Measurements from ENCODE around the gene ZNF827. TPM values are rescaled to one million over a fixed set of nuclear protein-coding genes. Genes with fewer than 3 reads are reported as not detected.

The ZNF827 gene
- total RNA-seq, 1 experiment from 2014 or later = 6.3 TPM

- no TSS peak for BruUV-seq (replicated peaks)
- ATAC-seq = no peak
- H3K27me3 ChIP-seq (ENCODE audit: control insufficient read depth, insufficient read depth, low read length) = no peaks in the 10 kb centered on the region
- TF ChIP-seq POLR2AphosphoS5 (IDR thresholded peaks at IDR 0.05; ENCODE audit: low read depth, low read length) = no peak
- TF ChIP-seq TCF7L2 (IDR thresholded peaks at IDR 0.05; ENCODE audit: low read depth, low read length) = no peak
- no peak for TF ChIP-seq SIN3A (IDR thresholded peaks at IDR 0.05; ENCODE audit: borderline replicate concordance, insufficient read depth, low read depth, low read length)
- no peak for TF ChIP-seq REST (IDR thresholded peaks at IDR 0.05; ENCODE audit: insufficient read depth in 1 of 2, low read depth in 2 of 2, low read length in 1 of 2)
- TF ChIP-seq CTCF (IDR thresholded peaks at IDR 0.05) = no peak
- H3K4me3 ChIP-seq (ENCODE audit: low read depth in 2 of 2, low read length in 2 of 2) = no peak overlapping the region
- in situ Hi-C loops (cut with HindIII; ENCODE audit: low pct_unique_long_range_greater_than_20kb, low sequenced_read_pairs) = no loop called here
- H3K36me3 ChIP-seq (ENCODE audit: control insufficient read depth, insufficient read depth, low read length) = no peaks in the 10 kb centered on the region
- POLR2A ChIA-PET = no interaction called here
- DNase-seq (ENCODE audit: low read depth, low spot score) = no peak
- CTCF ChIA-PET = no interaction called here
- H3K9me3 ChIP-seq (ENCODE audit: control insufficient read depth, insufficient read depth, low read depth, low read length) = no peaks in the 10 kb centered on the region
- no peak overlapping the region for H3K27ac ChIP-seq (ENCODE audit: low read length)
- intact Hi-C loops (cut with micrococcal nuclease; ENCODE audit: unreplicated experiment) = no loop called here
- H3K4me1 ChIP-seq (ENCODE audit: control insufficient read depth, insufficient read depth, low read length) = no peaks in the 10 kb centered on the region
Measured at GRCh38 chr4:145840801-145841200, 97.8 kb downstream of the ZNF827 start.

GRCh38 chr4:145840162-145840768 lies 98.4 kb downstream of the ZNF827 start:
- Histone ChIP-seq H3K4me1 (ENCODE audit: control insufficient read depth, insufficient read depth, low read length) (no peaks in the 10 kb centered on the region), H3K27me3 (ENCODE audit: control insufficient read depth, insufficient read depth, low read length) (no peaks in the 10 kb centered on the region), H3K36me3 (ENCODE audit: control insufficient read depth, insufficient read depth, low read length) (no peaks in the 10 kb centered on the region), H3K27ac (ENCODE audit: low read length) (no peak overlapping the region), H3K4me3 (ENCODE audit: low read depth in 2 of 2, low read length in 2 of 2) (no peak overlapping the region), H3K9me3 (ENCODE audit: control insufficient read depth, insufficient read depth, low read depth, low read length) (no peaks in the 10 kb centered on the region)
- DNase-seq (ENCODE audit: low read depth, low spot score) (peak; percentile 5), ATAC-seq (peak; percentile 88)
- CTCF ChIA-PET = no interaction called here
- in situ Hi-C loops (cut with HindIII; ENCODE audit: low pct_unique_long_range_greater_than_20kb, low sequenced_read_pairs) (no loop called here), intact Hi-C loops (cut with micrococcal nuclease; ENCODE audit: unreplicated experiment) (no loop called here)
- TF ChIP-seq CTCF (IDR thresholded peaks at IDR 0.05) (peak; percentile 63), POLR2AphosphoS5 (IDR thresholded peaks at IDR 0.05; ENCODE audit: low read depth, low read length) (no peak)
- no TSS peak for BruUV-seq (replicated peaks)
- POLR2A ChIA-PET = no interaction called here
